Caco-2 (cell line): Measurements from ENCODE around the gene SOX11. TPM values are rescaled to one million over a fixed set of nuclear protein-coding genes. Genes with fewer than 3 reads are reported as not detected.

ENCODE experiments used
- BruUV-seq: library from RNA; stranded (reverse); fragments of 400-500 nt; replicated peaks from 2 replicates; lab custom pipeline; 2021; lab: Mats Ljungman, UMichigan
- CTCF ChIA-PET: fragments of 300-600 bp; sonication (Branson Sonifier 250); formaldehyde crosslinking; loops from one replicate; lab custom pipeline; 2022; ENCODE audit warnings: antibody characterized with exemption; lab: Charles Lee
- POLR2A ChIA-PET: fragments of 300-600 bp; sonication (Branson Sonifier 250); formaldehyde crosslinking; loops from one replicate; lab custom pipeline; 2022; ENCODE audit warnings: antibody characterized with exemption; lab: Charles Lee
- DNase-seq, 2 experiments: peaks; one replicate each; pipeline versions ENCODE4 v3.0.0 to v3.0.0-alpha.2; 2020 to 2022
- H3K27me3 ChIP-seq: replicated peaks from 2 replicates; pipeline ENCODE4 v1.6.0; 2011; ENCODE audit warnings: low read length; ENCODE audit not compliant: control insufficient read depth, insufficient read depth
- H3K36me3 ChIP-seq: 2 replicates; pipeline ENCODE4 v1.5.1; 2011; ENCODE audit warnings: low read length; ENCODE audit not compliant: control insufficient read depth, insufficient read depth
- H3K4me1 ChIP-seq: fragments of 250-450 bp; sonication (Bioruptor Pico); 2 replicates; pipeline ENCODE4 v1.5.1; 2020; ENCODE audit warnings: mild to moderate bottlenecking
- H3K4me3 ChIP-seq: 2 replicates; pipeline ENCODE4 v1.5.1; 2011; ENCODE audit warnings: low read depth, mild to moderate bottlenecking, control low read depth, low read length
- H3K9me3 ChIP-seq: fragments of 250-450 bp; sonication (Bioruptor Pico); 2 replicates; pipeline ENCODE4 v1.5.1; 2020; ENCODE audit warnings: mild to moderate bottlenecking, moderate library complexity
- H3K27ac Mint-ChIP-seq: one replicate; pipeline ENCODE4 v1.8.0; 2022; ENCODE audit warnings: mixed read lengths; ENCODE audit not compliant: unreplicated experiment
- H3K27me3 Mint-ChIP-seq: one replicate; pipeline ENCODE4 v1.8.0; 2022; ENCODE audit warnings: mixed read lengths; ENCODE audit not compliant: insufficient read depth, unreplicated experiment
- H3K36me3 Mint-ChIP-seq: one replicate; pipeline ENCODE4 v1.8.0; 2022; ENCODE audit warnings: mild to moderate bottlenecking, mixed read lengths; ENCODE audit not compliant: insufficient read depth, unreplicated experiment
- H3K4me1 Mint-ChIP-seq: one replicate; pipeline ENCODE4 v1.8.0; 2022; ENCODE audit warnings: low read depth, mixed read lengths; ENCODE audit not compliant: unreplicated experiment
- H3K4me3 Mint-ChIP-seq: one replicate; pipeline ENCODE4 v1.8.0; 2022; ENCODE audit warnings: mild to moderate bottlenecking, moderate library complexity, mixed read lengths; ENCODE audit not compliant: unreplicated experiment
- H3K9me3 Mint-ChIP-seq: one replicate; pipeline ENCODE4 v1.8.0; 2022; ENCODE audit warnings: mixed read lengths; ENCODE audit not compliant: unreplicated experiment
- CTCF ChIP-seq, 2 experiments: fragments of 200-600 bp in 1 of 2; IDR thresholded peaks; 1 replicate in 1 of 2; 2 replicates in 1 of 2; pipeline versions ENCODE4 v1.5.1 to v1.8.0; 2011 to 2022; ENCODE audit warnings: antibody characterized with exemption in 1 of 2, control low read depth in 1 of 2, inconsistent platforms in 1 of 2, low read depth in 1 of 2, low read length in 1 of 2, mild to moderate bottlenecking in 1 of 2, moderate library complexity in 1 of 2; ENCODE audit not compliant: insufficient read depth in 1 of 2, severe bottlenecking in 1 of 2, unreplicated experiment in 1 of 2
- intact Hi-C: fragments of 100-400 bp; cut with micrococcal nuclease; formaldehyde crosslinking; loops from one replicate; pipeline ENCODE4 v1.10.0; 2022; ENCODE audit not compliant: unreplicated experiment
- total RNA-seq: library from RNA; stranded (reverse); gene quantifications from 2 replicates; pipeline ENCODE4 v1.2.3, GENCODE V29; 2022

The SOX11 gene
- total RNA-seq, 1 experiment from 2014 or later, result not detected

GRCh38 chr2:5740053-5740452, 47.9 kb downstream of the SOX11 start:
- no peak overlapping the region for H3K4me3 ChIP-seq
- peaks cover 9% of the 10 kb centered on the region for H3K9me3 Mint-ChIP-seq
- TF ChIP-seq CTCF (IDR thresholded peaks at IDR 0.05; ENCODE audit: insufficient read depth in 1 of 2, low read depth in 1 of 2, low read length in 1 of 2, severe bottlenecking in 1 of 2, unreplicated experiment in 1 of 2), result no peak
- H3K27ac Mint-ChIP-seq, result no peak overlapping the region
- no peaks in the 10 kb centered on the region for H3K36me3 ChIP-seq
- CTCF ChIA-PET, result no interaction called here
- no peak for DNase-seq
- no peaks in the 10 kb centered on the region for H3K36me3 Mint-ChIP-seq
- no peaks in the 10 kb centered on the region for H3K27me3 Mint-ChIP-seq
- H3K4me1 ChIP-seq, result no peaks in the 10 kb centered on the region
- H3K4me1 Mint-ChIP-seq, result no peaks in the 10 kb centered on the region
- peaks cover 2% of the 10 kb centered on the region; the same call in 1 of the 2 replicates for H3K9me3 ChIP-seq
- BruUV-seq, result no TSS peak
- intact Hi-C loops, result no loop called here
- no peak overlapping the region for H3K4me3 Mint-ChIP-seq
- POLR2A ChIA-PET, result no interaction called here
- no peaks in the 10 kb centered on the region for H3K27me3 ChIP-seq

GRCh38 chr2:5740817-5741216, 48.6 kb downstream of the SOX11 start:
- no peak for TF ChIP-seq CTCF (IDR thresholded peaks at IDR 0.05; ENCODE audit: insufficient read depth in 1 of 2, low read depth in 1 of 2, low read length in 1 of 2, severe bottlenecking in 1 of 2, unreplicated experiment in 1 of 2)
- Mint-ChIP-seq H3K36me3 (no peaks in the 10 kb centered on the region), H3K4me3 (no peak overlapping the region), H3K27me3 (no peaks in the 10 kb centered on the region), H3K4me1 (no peaks in the 10 kb centered on the region), H3K27ac (no peak overlapping the region), H3K9me3 (peaks cover 9% of the 10 kb centered on the region)
- DNase-seq, result no peak
- Histone ChIP-seq H3K4me3 (no peak overlapping the region), H3K36me3 (no peaks in the 10 kb centered on the region), H3K9me3 (peaks cover 2% of the 10 kb centered on the region; the same call in 1 of the 2 replicates), H3K27me3 (no peaks in the 10 kb centered on the region), H3K4me1 (no peaks in the 10 kb centered on the region)
- CTCF ChIA-PET, result no interaction called here
- POLR2A ChIA-PET, result no interaction called here
- intact Hi-C loops, result no loop called here
- no TSS peak for BruUV-seq

- intact Hi-C loops, result no loop called here
- Mint-ChIP-seq H3K4me1 (no peaks in the 10 kb centered on the region), H3K27ac (no peak overlapping the region), H3K4me3 (no peak overlapping the region), H3K27me3 (no peaks in the 10 kb centered on the region), H3K36me3 (no peaks in the 10 kb centered on the region), H3K9me3 (peaks cover 9% of the 10 kb centered on the region)
- no peak for TF ChIP-seq CTCF (IDR thresholded peaks at IDR 0.05; ENCODE audit: insufficient read depth in 1 of 2, low read depth in 1 of 2, low read length in 1 of 2, severe bottlenecking in 1 of 2, unreplicated experiment in 1 of 2)
- Histone ChIP-seq H3K4me3 (no peak overlapping the region), H3K4me1 (no peaks in the 10 kb centered on the region), H3K27me3 (no peaks in the 10 kb centered on the region), H3K36me3 (no peaks in the 10 kb centered on the region), H3K9me3 (peaks cover 2% of the 10 kb centered on the region; the same call in 1 of the 2 replicates)
- ChIA-PET POLR2A (no interaction called here), CTCF (no interaction called here)
- BruUV-seq, result no TSS peak
- no peak for DNase-seq
These were observed 49.1 kb downstream of the SOX11 start for GRCh38 chr2:5741242-5741641.
